LNCAP (cell line): Measurements from ENCODE around the gene GFOD1.

Source experiments
- TF ChIP-seq, protein P1 (sequence below): fragments of 450-650 bp; IDR thresholded peaks from 2 replicates; pipeline ENCODE4 v1.5.1; 2017; ENCODE audit warnings: mild to moderate bottlenecking

Gene GFOD1

DNA sequence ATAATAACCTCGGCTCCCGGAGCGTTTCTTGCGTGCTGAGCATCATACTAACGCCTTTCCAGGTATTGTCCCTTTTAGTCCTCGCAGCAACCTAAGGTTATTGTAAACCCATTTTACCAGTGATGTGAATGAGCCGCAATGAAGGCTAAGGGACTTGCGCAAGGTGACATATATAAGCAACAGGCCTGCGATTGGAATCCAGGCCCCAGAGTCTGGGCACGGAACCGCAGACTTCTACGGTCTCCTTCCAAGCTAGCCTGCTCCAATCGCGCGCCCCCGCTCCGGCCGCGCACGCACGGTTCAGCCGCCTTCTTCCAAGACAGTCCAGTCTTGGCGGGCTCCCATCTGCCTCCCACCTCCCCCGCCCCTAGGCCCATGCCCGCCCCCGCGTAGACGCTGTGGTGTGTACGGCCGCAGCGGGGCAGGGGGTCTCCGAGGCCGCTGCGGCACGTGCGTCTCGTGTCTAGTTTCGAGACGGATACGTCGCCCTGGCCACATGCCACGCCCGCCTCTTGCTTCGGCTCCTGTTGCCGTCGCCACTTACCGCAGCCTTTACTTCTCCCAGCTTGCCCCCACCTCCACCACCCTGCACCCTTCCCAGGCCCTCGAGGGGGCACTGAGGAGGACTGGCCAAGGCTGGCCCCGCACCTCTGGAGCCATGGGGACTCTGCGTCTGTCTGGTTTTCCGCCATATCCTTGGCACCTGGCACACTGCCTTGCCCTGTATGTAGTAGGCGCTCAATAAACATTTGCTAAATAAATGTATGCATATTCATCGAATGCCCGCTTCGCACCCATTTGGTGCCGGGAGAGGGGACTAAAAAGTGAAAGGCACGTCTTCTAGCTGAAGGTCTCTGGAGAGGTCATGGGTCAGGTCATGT lies 855 bp upstream of the GFOD1 start:
- TF ChIP-seq, protein P1, sequence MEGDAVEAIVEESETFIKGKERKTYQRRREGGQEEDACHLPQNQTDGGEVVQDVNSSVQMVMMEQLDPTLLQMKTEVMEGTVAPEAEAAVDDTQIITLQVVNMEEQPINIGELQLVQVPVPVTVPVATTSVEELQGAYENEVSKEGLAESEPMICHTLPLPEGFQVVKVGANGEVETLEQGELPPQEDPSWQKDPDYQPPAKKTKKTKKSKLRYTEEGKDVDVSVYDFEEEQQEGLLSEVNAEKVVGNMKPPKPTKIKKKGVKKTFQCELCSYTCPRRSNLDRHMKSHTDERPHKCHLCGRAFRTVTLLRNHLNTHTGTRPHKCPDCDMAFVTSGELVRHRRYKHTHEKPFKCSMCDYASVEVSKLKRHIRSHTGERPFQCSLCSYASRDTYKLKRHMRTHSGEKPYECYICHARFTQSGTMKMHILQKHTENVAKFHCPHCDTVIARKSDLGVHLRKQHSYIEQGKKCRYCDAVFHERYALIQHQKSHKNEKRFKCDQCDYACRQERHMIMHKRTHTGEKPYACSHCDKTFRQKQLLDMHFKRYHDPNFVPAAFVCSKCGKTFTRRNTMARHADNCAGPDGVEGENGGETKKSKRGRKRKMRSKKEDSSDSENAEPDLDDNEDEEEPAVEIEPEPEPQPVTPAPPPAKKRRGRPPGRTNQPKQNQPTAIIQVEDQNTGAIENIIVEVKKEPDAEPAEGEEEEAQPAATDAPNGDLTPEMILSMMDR: no peak

DNA sequence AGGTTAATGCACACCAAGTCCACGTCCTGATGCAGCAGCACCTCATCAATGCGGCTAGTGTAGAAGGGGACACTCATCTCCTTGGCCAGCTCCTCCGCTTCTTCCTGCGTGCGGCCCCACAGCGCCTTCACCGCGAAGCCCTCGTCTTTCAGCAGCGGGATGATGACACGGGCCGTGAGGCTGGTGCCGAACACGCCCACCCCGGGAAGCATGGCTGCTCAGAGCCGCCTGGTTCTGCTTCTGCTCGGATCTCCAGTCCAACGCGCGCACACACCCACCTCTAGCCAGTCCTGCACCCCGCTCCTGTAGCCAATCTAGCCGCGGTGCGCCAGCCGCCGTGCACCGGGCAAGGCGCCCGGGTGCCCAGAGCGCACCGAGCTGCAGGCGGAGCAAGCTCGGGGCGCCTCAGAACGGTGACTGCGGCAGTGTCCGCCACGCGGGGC lies 700 bp downstream of the GFOD1 start:
- TF ChIP-seq, protein P1: no peak

DNA sequence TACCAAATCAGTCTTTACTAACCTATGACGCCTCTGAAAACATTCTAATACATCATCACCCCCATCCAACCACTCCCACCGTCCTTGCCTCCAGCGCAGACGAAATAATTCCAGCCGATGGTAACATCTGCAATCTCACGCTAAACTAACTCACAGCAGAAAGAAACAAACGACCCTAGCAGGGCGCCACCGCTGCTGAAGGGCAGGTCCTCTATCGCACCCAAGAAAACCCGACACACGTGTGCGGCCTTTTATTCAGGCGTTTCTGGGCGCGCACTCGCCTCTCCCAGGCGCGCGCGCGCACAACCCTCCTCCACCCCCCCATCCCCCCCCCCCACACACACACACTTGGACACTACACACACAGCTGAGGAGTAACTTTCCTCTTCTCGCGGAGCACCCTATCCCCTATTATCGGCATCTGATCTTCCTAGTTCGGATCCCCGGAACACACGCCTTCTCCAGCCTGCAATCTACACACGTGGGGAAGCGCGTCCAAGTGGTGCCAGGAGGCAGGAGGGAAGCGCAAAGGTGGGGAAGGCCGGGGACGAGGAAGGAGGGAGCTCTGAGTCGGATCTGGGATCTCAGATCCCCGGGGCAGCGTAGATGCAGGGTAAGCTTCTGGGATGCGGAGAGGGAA lies 1.4 kb downstream of the GFOD1 start:
- TF ChIP-seq, protein P1: no peak

DNA sequence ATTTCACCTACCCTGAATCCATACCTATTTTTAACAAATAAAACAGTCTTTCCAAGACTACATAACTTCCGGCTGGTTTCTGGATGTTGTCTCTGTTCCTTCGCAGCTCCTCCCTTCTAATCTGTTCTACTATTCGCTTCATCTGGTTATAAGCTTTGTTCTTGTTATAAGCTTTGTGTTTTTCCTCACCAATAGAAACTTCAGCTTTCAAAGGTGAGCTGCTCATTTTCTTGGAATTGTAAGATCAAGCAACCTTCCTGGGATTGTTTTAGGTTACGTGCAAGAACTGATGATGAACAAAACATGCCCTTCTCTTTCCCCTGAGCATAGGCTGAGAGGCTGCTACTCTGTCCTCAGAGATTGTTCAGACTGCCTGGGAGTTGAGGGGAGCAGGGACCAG lies 2.1 kb downstream of the GFOD1 start:
- TF ChIP-seq, protein P1: no peak

DNA sequence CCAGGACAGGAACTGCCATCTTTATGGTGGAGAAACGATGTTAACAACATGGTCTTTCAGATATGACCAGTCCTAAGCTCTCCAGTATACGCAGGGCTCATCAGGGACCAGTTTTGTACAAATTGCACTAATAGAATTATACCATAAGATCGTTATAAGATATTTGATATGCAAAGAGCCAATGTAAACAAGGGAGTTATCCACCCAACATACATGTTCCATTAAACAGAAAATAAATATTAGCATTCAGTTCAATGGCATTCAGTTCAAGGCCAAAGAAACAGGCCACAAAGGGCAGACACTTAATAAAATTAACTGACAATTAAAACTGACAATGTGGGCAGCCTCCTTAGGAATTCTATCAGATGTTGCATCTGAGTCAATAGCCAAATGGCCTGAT lies 2.6 kb downstream of the GFOD1 start:
- TF ChIP-seq, protein P1: no peak

DNA sequence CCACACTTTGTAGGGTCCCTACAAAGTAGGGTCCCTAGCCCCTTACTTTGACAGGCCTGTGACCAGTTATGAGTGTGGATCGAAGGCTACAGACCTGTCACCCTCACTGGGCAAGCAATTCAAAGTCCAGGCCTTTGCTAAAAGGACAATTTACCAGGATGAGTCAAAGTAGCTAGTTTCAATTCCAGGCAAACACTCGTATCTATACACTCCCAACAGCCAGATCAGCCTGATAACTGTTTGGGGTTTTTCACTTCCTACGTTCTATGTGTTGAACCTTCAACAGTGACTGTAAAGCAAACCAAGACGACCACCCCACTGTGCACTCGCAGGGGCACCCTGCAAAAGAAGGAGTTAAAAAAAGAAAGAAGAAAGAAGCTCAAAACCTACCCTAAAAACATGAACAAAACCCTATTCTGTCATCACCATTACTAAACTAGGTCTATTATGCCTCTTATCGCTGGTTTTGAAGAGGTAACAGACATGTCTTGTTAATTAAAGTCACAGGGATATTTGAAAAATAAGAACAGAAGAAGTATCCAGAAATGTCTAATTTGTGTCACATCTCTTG lies 3.2 kb downstream of the GFOD1 start:
- TF ChIP-seq, protein P1: no peak

DNA sequence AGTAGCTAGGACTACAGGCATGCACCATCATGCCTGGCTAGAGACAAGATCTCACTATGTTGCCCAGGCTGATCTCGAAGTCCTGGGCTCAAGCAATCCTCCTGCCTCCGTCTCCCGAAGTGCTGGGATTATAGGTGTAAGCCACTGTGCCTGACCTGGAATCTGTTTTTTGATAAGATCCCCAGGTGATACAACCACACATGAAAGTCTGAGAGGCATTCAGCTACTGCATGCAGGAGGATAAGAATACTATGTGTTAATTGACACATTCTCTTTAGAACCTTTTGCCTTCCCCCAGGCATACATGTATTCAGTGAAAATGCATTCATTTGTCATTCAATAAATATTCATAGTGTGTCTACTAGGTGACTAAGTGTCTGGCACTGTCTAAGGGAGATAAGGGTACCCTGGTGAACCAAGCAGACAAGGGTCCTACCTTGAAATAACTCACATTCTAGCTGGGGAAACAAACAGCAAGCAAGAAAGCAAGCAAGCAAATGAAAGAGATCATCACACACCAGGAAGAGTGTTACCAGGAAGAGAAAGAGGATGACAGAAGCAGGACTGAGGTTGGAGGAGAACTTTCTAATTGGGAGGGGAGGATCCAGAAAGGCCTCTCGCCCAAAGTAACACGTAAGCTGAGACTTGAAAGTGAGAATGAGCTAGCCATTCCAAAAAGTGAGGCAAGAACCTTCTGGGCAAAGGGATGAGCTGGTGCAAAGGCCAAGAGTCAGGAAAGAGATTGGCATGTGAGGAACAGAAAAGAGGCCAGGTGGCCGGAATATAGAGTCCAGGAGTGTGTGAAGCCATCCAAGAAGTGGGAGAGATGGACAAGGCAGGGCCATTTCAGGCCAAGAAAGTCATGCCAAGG lies 6.5 kb downstream of the GFOD1 start:
- TF ChIP-seq, protein P1: no peak
